Calu3 (cell line): ENCODE measurements around the gene SLC7A6. TPM values are rescaled to one million over a fixed set of nuclear protein-coding genes. Genes with fewer than 3 reads are reported as not detected.

Experiments
- BruUV-seq: library from RNA; stranded (reverse); fragments of 400-500 nt; replicated peaks from 2 replicates; lab custom pipeline; 2021; lab: Mats Ljungman, UMichigan
- CTCF ChIA-PET: fragments of 300-600 bp; sonication (Branson Sonifier 250); formaldehyde crosslinking; loops from one replicate; lab custom pipeline; 2022; ENCODE audit warnings: antibody characterized with exemption; lab: Charles Lee
- DNase-seq: peaks from one replicate; pipeline ENCODE4 v3.0.0; 2022
- H3K27ac Mint-ChIP-seq: one replicate; pipeline ENCODE4 v1.8.0; 2022; ENCODE audit warnings: mixed read lengths; ENCODE audit not compliant: unreplicated experiment
- H3K27me3 Mint-ChIP-seq: one replicate; pipeline ENCODE4 v1.8.0; 2022; ENCODE audit warnings: mixed read lengths; ENCODE audit not compliant: unreplicated experiment
- H3K36me3 Mint-ChIP-seq: one replicate; pipeline ENCODE4 v1.8.0; 2022; ENCODE audit warnings: mild to moderate bottlenecking, moderate library complexity, mixed read lengths; ENCODE audit not compliant: insufficient read depth, unreplicated experiment
- H3K4me1 Mint-ChIP-seq: one replicate; pipeline ENCODE4 v1.8.0; 2022; ENCODE audit warnings: mild to moderate bottlenecking, low read depth, mixed read lengths; ENCODE audit not compliant: unreplicated experiment
- H3K4me3 Mint-ChIP-seq: one replicate; pipeline ENCODE4 v1.8.0; 2022; ENCODE audit warnings: mild to moderate bottlenecking, low read depth, moderate library complexity, mixed read lengths; ENCODE audit not compliant: unreplicated experiment
- H3K9me3 Mint-ChIP-seq: one replicate; pipeline ENCODE4 v1.8.0; 2022; ENCODE audit warnings: low read depth, mixed read lengths; ENCODE audit not compliant: unreplicated experiment
- intact Hi-C: fragments of 100-400 bp; cut with micrococcal nuclease; formaldehyde crosslinking; loops from one replicate; pipeline ENCODE4 v1.10.0; 2022; ENCODE audit not compliant: unreplicated experiment
- total RNA-seq: library from RNA; stranded (reverse); gene quantifications from 2 replicates; pipeline ENCODE4 v1.2.3, GENCODE V29; 2022
- TF ChIP-seq, protein P1 (sequence below): fragments of 200-600 bp; IDR thresholded peaks from one replicate; pipeline ENCODE4 v1.8.0; 2022; ENCODE audit warnings: antibody characterized with exemption; ENCODE audit not compliant: unreplicated experiment

Gene SLC7A6
- total RNA-seq, 1 experiment from 2014 or later, result 45.4 TPM

DNA sequence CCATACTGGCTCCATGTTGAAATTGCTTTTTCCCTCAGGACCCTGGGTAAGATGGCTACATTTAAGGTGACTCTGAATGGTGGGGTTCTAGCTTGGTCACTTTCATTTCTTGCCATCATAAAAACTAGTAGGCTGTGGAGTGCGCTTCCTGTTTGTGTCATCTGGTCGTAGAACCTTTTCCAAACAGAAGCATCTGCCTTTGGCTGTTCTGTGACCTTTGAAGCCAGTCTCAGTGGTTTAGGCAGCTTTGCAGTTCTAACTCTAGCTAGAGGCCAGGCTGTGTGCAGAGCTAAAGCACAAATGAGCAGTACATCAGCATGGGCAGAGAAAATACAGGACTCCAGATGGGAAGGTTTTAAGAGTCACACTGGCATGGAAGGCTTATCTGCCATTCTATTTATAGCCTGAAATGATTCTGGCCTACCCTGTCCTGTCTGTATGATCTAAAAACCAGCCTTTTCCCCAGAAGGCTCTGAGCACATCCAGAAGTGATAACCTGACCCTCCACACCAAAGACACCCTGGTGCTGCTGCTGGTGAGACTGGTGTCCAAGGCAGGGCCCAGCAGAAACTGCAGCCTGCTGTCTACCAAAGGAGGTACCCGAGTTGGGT is 37.0 kb upstream of the SLC7A6 start:
- intact Hi-C loops, result loop anchor here (10.0 kb wide), 1 partner anchor 232 kb away; the partner anchor contains the start of gene DPEP2
- H3K36me3 Mint-ChIP-seq, result peaks cover 52% of the 10 kb centered on the region
- peak overlapping the region; percentile 27 for H3K27ac Mint-ChIP-seq
- no peak overlapping the region for H3K4me3 Mint-ChIP-seq
- no peaks in the 10 kb centered on the region for H3K9me3 Mint-ChIP-seq
- TF ChIP-seq, protein P1, sequence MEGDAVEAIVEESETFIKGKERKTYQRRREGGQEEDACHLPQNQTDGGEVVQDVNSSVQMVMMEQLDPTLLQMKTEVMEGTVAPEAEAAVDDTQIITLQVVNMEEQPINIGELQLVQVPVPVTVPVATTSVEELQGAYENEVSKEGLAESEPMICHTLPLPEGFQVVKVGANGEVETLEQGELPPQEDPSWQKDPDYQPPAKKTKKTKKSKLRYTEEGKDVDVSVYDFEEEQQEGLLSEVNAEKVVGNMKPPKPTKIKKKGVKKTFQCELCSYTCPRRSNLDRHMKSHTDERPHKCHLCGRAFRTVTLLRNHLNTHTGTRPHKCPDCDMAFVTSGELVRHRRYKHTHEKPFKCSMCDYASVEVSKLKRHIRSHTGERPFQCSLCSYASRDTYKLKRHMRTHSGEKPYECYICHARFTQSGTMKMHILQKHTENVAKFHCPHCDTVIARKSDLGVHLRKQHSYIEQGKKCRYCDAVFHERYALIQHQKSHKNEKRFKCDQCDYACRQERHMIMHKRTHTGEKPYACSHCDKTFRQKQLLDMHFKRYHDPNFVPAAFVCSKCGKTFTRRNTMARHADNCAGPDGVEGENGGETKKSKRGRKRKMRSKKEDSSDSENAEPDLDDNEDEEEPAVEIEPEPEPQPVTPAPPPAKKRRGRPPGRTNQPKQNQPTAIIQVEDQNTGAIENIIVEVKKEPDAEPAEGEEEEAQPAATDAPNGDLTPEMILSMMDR, result no peak
- CTCF ChIA-PET, result interaction anchor here (0.6 kb wide), 1 partner anchor 141 kb away, joined by 3 read pairs; no protein-coding TSS in a partner anchor
- BruUV-seq, result no TSS peak
- peaks cover 8% of the 10 kb centered on the region for H3K4me1 Mint-ChIP-seq
- DNase-seq, result no peak
- no peaks in the 10 kb centered on the region for H3K27me3 Mint-ChIP-seq

DNA sequence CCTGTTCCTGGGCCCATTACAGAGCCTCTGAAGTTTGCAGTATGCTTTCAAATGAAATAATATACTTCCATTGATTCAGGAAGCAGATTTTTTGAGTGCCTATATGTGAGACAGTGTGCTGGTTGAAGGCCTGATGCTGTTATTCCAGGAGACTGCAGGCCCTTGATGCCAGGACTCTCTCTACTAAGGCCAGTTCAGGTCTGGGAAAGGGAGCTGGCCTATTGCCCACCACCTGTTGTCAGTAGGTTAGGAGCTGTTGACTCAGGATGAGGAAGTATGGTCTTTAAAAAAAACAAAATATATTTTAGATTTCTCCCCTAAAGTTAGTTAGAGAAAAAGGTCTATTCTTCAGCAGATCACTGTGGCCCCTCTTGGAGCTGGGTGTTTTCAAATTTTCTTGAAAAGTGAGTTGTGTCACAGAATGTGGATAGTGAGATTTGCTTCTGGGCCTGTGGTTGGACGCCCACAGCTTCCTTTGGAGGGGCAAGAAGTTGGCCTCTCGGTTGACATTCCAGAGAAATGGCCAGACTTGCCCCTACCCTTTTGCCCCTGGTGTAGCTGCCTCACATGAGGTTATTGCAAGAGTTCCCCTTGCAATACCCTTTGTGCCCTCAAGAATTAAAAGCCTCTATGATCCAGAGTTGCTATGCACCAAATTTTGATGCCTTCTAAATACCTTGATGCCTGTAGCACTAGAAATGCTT is 36.3 kb upstream of the SLC7A6 start:
- CTCF ChIA-PET, result interaction anchor here (0.6 to 1.2 kb wide), 2 partner anchors 134 to 794 kb away, joined by 5 read pairs; no protein-coding TSS in a partner anchor
- Mint-ChIP-seq H3K27ac (peak overlapping the region; percentile 27), H3K27me3 (no peaks in the 10 kb centered on the region), H3K9me3 (no peaks in the 10 kb centered on the region), H3K4me1 (peaks cover 8% of the 10 kb centered on the region), H3K36me3 (peaks cover 56% of the 10 kb centered on the region), H3K4me3 (no peak overlapping the region)
- no TSS peak for BruUV-seq
- intact Hi-C loops, result loop anchor here (2.0 to 10.0 kb wide), 2 partner anchors 141 to 233 kb away; partner anchors contain the start of gene DPEP2
- DNase-seq, result no peak
- TF ChIP-seq, protein P1, result no peak

DNA sequence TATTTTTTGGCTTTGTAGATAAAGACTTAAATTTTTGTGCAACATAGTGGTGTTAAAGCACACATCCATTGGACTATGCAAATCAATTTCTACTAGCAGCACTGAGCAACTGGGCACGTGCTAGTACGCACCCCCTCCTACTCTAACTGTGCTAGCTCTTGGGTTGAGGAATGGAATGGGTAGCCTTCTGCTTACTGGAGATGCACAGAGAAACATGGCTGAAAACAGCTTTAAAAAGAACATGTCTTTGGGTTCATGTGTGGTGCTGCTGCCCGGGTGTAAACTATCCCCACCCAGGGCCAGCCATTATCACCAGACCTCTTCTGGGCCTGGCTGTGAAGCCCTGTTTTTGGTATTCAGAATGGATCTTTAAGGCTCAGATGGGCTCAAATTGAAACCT is 35.7 kb upstream of the SLC7A6 start:
- no peak overlapping the region for H3K4me3 Mint-ChIP-seq
- DNase-seq, result no peak
- CTCF ChIA-PET, result interaction anchor here (1.2 kb wide), 1 partner anchor 135 kb away, joined by 5 read pairs; no protein-coding TSS in a partner anchor
- TF ChIP-seq, protein P1, result no peak
- H3K9me3 Mint-ChIP-seq, result no peaks in the 10 kb centered on the region
- peaks cover 63% of the 10 kb centered on the region for H3K36me3 Mint-ChIP-seq
- BruUV-seq, result no TSS peak
- no peak overlapping the region for H3K27ac Mint-ChIP-seq
- no peaks in the 10 kb centered on the region for H3K27me3 Mint-ChIP-seq
- intact Hi-C loops, result loop anchor here (1.0 to 10.0 kb wide), 3 partner anchors 142 to 234 kb away; partner anchors contain the start of gene DPEP2
- peaks cover 15% of the 10 kb centered on the region for H3K4me1 Mint-ChIP-seq

GRCh38 chr16:68229431-68230175 is 34.7 kb upstream of the SLC7A6 start:
- peaks cover 72% of the 10 kb centered on the region for H3K36me3 Mint-ChIP-seq
- CTCF ChIA-PET, result interaction anchor here (1.2 kb wide), 1 partner anchor 30 kb away, joined by 4 read pairs; no protein-coding TSS in a partner anchor

More at GRCh38 chr16:68229431-68230175, 34.7 kb upstream of the SLC7A6 start:
- H3K27me3 Mint-ChIP-seq, result no peaks in the 10 kb centered on the region
- no peaks in the 10 kb centered on the region for H3K9me3 Mint-ChIP-seq
- BruUV-seq, result no TSS peak
- intact Hi-C loops, result loop anchor here (1.0 to 10.0 kb wide), 3 partner anchors 143 to 235 kb away; partner anchors contain the start of gene DPEP2
- H3K4me3 Mint-ChIP-seq, result no peak overlapping the region
- no peak overlapping the region for H3K27ac Mint-ChIP-seq
- TF ChIP-seq, protein P1, result peak; percentile 90
- peak; percentile 63 for DNase-seq
- H3K4me1 Mint-ChIP-seq, result peaks cover 22% of the 10 kb centered on the region
